HEK293 (cell line): ENCODE results near the gene SLC9A5.
A peak's percentile ranks its signal among the peaks of the same experiment; 100 is the strongest.

Source experiments
- CTCF ChIA-PET: fragments of 350-600 bp; formaldehyde crosslinking; extraction: SDS; loops from one replicate; lab custom pipeline; 2021; ENCODE audit warnings: antibody characterized with exemption; lab: Yijun Ruan, JAX
- POLR2A ChIA-PET: fragments of 300-600 bp; formaldehyde crosslinking; extraction: SDS; loops from one replicate; lab custom pipeline; 2020; ENCODE audit warnings: antibody characterized with exemption, inconsistent platforms; lab: Yijun Ruan, JAX
- H3K27ac ChIP-seq: fragments of 200-500 bp; sonication (Bioruptor generic); 2 replicates; pipeline ENCODE4 v1.5.1; 2014; ENCODE audit warnings: low read depth, low read length, control low read depth, inconsistent platforms; ENCODE audit errors: extremely low read depth
- H3K36me3 ChIP-seq, 2 experiments: fragments of 200-500 bp in 1 of 2; sonication (Bioruptor generic) in 1 of 2; 1 replicate in 1 of 2; 2 replicates in 1 of 2; pipeline ENCODE4 v1.5.1; 2014 to 2017; ENCODE audit warnings: inconsistent platforms in 2 of 2, low read length in 2 of 2; ENCODE audit not compliant: control insufficient read depth in 2 of 2, insufficient read depth in 1 of 2
- H3K4me1 ChIP-seq: fragments of 200-500 bp; sonication (Bioruptor generic); 2 replicates; pipeline ENCODE4 v1.5.1; 2014; ENCODE audit warnings: mild to moderate bottlenecking, low read length, inconsistent platforms; ENCODE audit not compliant: control insufficient read depth, insufficient read depth
- H3K4me3 ChIP-seq: 2 replicates; pipeline ENCODE4 v1.5.1; 2011; ENCODE audit warnings: low read depth, mild to moderate bottlenecking, control low read depth, low read length, moderate library complexity
- H3K9me3 ChIP-seq: fragments of 200-500 bp; sonication (Bioruptor generic); 2 replicates; pipeline ENCODE4 v1.5.1; 2014; ENCODE audit warnings: low read depth, low read length, inconsistent platforms; ENCODE audit not compliant: control insufficient read depth, insufficient read depth
- ELK4 ChIP-seq: IDR thresholded peaks from 2 replicates; pipeline ENCODE4 v1.6.1; 2011; ENCODE audit warnings: mild to moderate bottlenecking, low read depth, low read length, borderline replicate concordance
- INSM2 ChIP-seq: fragments of 450-650 bp; formaldehyde crosslinking; IDR thresholded peaks from 2 replicates; pipeline ENCODE4 v1.5.1; 2016; ENCODE audit warnings: missing biosample characterization, missing genetic modification characterization
- KLF1 ChIP-seq: fragments of 450-650 bp; formaldehyde crosslinking; IDR thresholded peaks from 2 replicates; pipeline ENCODE4 v1.5.1; 2016; ENCODE audit warnings: missing biosample characterization, missing genetic modification characterization
- KLF7 ChIP-seq: fragments of 450-650 bp; formaldehyde crosslinking; IDR thresholded peaks from 2 replicates; pipeline ENCODE4 v1.5.1; 2016; ENCODE audit warnings: missing biosample characterization, missing genetic modification characterization, borderline replicate concordance
- ZNF148 ChIP-seq: fragments of 450-650 bp; formaldehyde crosslinking; IDR thresholded peaks from 2 replicates; pipeline ENCODE4 v1.5.0; 2017; ENCODE audit warnings: missing biosample characterization, missing genetic modification characterization, borderline replicate concordance
- ZNF19 ChIP-seq: fragments of 450-650 bp; formaldehyde crosslinking; IDR thresholded peaks from 2 replicates; pipeline ENCODE4; 2016; ENCODE audit warnings: missing biosample characterization, missing genetic modification characterization, low read depth
- ZNF202 ChIP-seq: fragments of 450-650 bp; formaldehyde crosslinking; IDR thresholded peaks from 2 replicates; pipeline ENCODE4 v1.5.1; 2016; ENCODE audit warnings: missing biosample characterization, missing genetic modification characterization, borderline replicate concordance
- ZNF26 ChIP-seq: fragments of 450-650 bp; formaldehyde crosslinking; IDR thresholded peaks from 2 replicates; pipeline ENCODE4 v1.5.1; 2016; ENCODE audit warnings: missing biosample characterization, missing genetic modification characterization
- ZNF404 ChIP-seq: fragments of 450-650 bp; formaldehyde crosslinking; IDR thresholded peaks from 2 replicates; pipeline ENCODE4 v1.5.1; 2017; ENCODE audit warnings: missing biosample characterization, missing genetic modification characterization
- ZNF529 ChIP-seq: fragments of 450-650 bp; formaldehyde crosslinking; IDR thresholded peaks from 2 replicates; pipeline ENCODE4 v1.5.1; 2017; ENCODE audit warnings: missing genetic modification characterization, missing biosample characterization; ENCODE audit not compliant: insufficient replicate concordance
- ZNF549 ChIP-seq: fragments of 450-650 bp; IDR thresholded peaks from 2 replicates; pipeline ENCODE4 v1.5.1; 2018; ENCODE audit warnings: missing biosample characterization, missing genetic modification characterization, mild to moderate bottlenecking, inconsistent platforms, moderate library complexity
- ZNF76 ChIP-seq: fragments of 450-650 bp; formaldehyde crosslinking; IDR thresholded peaks from 2 replicates; pipeline ENCODE4; 2016; ENCODE audit warnings: low read depth, missing biosample characterization, missing genetic modification characterization, borderline replicate concordance
- ZXDB ChIP-seq: fragments of 450-650 bp; formaldehyde crosslinking; IDR thresholded peaks from 2 replicates; pipeline ENCODE4 v1.5.1; 2016; ENCODE audit warnings: missing biosample characterization, missing genetic modification characterization
- TF ChIP-seq, protein P1 (sequence below): fragments of 450-650 bp; formaldehyde crosslinking; conservative IDR thresholded peaks from 2 replicates; pipeline ENCODE4 v1.5.1; 2016; ENCODE audit warnings: low read depth, missing biosample characterization, missing genetic modification characterization
- TF ChIP-seq, protein P2 (sequence below): fragments of 450-650 bp; formaldehyde crosslinking; IDR thresholded peaks from 2 replicates; pipeline ENCODE4 v1.5.1; 2016; ENCODE audit warnings: missing biosample characterization, missing genetic modification characterization, borderline replicate concordance

Gene SLC9A5

DNA sequence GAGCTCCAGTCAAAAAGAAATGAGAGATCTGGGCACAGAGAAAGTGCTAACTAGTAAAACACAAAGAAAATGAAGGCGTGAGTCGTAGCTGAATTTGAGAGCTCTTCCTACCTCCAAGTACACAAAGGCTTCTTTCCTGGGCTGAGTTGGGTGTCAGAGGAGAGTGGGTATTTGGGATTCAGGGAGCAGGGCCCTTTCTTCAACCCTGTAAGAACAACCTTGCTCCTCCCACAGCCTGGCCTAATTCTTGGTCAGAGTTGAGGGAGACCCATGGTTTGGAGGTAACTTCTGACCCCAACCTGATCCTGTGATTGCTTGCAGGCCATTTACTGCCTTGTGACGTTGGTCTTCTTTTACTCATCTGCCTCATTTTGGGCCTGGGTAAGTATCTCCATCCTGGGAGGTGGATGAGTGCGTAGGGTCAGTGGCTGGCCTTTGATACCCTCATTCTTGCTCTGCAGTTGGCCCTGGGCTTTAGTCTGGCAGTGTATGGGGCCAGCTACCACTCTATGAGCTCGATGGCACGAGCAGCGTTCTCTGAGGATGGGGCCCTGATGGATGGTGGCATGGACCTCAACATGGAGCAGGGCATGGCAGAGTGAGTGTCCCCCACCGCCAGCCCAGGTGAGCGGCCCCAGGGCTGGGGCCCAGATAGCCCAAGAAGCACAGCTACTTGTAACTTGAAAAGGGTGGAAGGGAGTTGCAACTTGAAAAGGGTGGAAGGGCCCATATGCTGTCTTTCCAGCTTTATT, 20.6 kb upstream of the SLC9A5 start:
- peak overlapping the region; percentile 93 for H3K4me3 ChIP-seq
- no peaks in the 10 kb centered on the region for H3K9me3 ChIP-seq
- H3K4me1 ChIP-seq = no peaks in the 10 kb centered on the region
- no peak for TF ChIP-seq ZNF148 (tag by site-specific recombination)
- TF ChIP-seq KLF1 (tag by site-specific recombination) = no peak
- TF ChIP-seq, protein P1, sequence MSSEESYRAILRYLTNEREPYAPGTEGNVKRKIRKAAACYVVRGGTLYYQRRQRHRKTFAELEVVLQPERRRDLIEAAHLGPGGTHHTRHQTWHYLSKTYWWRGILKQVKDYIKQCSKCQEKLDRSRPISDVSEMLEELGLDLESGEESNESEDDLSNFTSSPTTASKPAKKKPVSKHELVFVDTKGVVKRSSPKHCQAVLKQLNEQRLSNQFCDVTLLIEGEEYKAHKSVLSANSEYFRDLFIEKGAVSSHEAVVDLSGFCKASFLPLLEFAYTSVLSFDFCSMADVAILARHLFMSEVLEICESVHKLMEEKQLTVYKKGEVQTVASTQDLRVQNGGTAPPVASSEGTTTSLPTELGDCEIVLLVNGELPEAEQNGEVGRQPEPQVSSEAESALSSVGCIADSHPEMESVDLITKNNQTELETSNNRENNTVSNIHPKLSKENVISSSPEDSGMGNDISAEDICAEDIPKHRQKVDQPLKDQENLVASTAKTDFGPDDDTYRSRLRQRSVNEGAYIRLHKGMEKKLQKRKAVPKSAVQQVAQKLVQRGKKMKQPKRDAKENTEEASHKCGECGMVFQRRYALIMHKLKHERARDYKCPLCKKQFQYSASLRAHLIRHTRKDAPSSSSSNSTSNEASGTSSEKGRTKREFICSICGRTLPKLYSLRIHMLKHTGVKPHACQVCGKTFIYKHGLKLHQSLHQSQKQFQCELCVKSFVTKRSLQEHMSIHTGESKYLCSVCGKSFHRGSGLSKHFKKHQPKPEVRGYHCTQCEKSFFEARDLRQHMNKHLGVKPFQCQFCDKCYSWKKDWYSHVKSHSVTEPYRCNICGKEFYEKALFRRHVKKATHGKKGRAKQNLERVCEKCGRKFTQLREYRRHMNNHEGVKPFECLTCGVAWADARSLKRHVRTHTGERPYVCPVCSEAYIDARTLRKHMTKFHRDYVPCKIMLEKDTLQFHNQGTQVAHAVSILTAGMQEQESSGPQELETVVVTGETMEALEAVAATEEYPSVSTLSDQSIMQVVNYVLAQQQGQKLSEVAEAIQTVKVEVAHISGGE (tag by site-specific recombination) = no peak
- TF ChIP-seq KLF7 (tag by site-specific recombination) = no peak
- no peak for TF ChIP-seq INSM2 (tag by site-specific recombination)
- TF ChIP-seq ZNF76 (tag by site-specific recombination) = no peak
- no peak for TF ChIP-seq ZNF19 (tag by site-specific recombination)
- no peak for TF ChIP-seq ZNF404 (tag by site-specific recombination)
- no peak for TF ChIP-seq ELK4
- TF ChIP-seq ZNF26 (tag by site-specific recombination) = no peak
- TF ChIP-seq, protein P2, sequence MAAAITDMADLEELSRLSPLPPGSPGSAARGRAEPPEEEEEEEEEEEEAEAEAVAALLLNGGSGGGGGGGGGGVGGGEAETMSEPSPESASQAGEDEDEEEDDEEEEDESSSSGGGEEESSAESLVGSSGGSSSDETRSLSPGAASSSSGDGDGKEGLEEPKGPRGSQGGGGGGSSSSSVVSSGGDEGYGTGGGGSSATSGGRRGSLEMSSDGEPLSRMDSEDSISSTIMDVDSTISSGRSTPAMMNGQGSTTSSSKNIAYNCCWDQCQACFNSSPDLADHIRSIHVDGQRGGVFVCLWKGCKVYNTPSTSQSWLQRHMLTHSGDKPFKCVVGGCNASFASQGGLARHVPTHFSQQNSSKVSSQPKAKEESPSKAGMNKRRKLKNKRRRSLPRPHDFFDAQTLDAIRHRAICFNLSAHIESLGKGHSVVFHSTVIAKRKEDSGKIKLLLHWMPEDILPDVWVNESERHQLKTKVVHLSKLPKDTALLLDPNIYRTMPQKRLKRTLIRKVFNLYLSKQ (tag by site-specific recombination) = no peak
- TF ChIP-seq ZNF549 (tag by site-specific recombination) = no peak
- no peak for TF ChIP-seq ZNF202 (tag by site-specific recombination)
- TF ChIP-seq ZXDB (tag by site-specific recombination) = no peak
- TF ChIP-seq ZNF529 (tag by site-specific recombination) = no peak
- TF ChIP-seq, all 188 proteins: peak for 0
- Histone ChIP-seq H3K36me3 (peaks cover 4 to 48% of the 10 kb centered on the region in 2 experiments; a peak in 2 of 3 replicates), H3K27ac (no peak overlapping the region)
- ChIA-PET POLR2A (interaction anchor here (0.5 to 10.0 kb wide), 7 partner anchors 9 to 210 kb away, joined by 3 to 109 read pairs (median 6); partner anchors contain the start of genes FHOD1 and SLC9A5), CTCF (interaction anchor here (1.1 kb wide), 1 partner anchor 16 kb away, joined by 3 read pairs; no protein-coding TSS in a partner anchor)
